HEK293 (cell line): ENCODE data around the gene COQ8A.

ENCODE experiments used
- BCL11B ChIP-seq: fragments of 450-650 bp; formaldehyde crosslinking; IDR thresholded peaks from 2 replicates; pipeline ENCODE4 v1.5.1; 2016; ENCODE audit warnings: low read depth, missing biosample characterization, missing genetic modification characterization
- GLI4 ChIP-seq: fragments of 450-650 bp; formaldehyde crosslinking; IDR thresholded peaks from 2 replicates; pipeline ENCODE4 v1.5.1; 2016; ENCODE audit warnings: missing biosample characterization, missing genetic modification characterization
- IKZF3 ChIP-seq: fragments of 450-650 bp; IDR thresholded peaks from 2 replicates; pipeline ENCODE4 v1.5.0; 2018; ENCODE audit warnings: missing biosample characterization, mild to moderate bottlenecking, missing genetic modification characterization, moderate library complexity
- KLF7 ChIP-seq: fragments of 450-650 bp; formaldehyde crosslinking; IDR thresholded peaks from 2 replicates; pipeline ENCODE4 v1.5.1; 2016; ENCODE audit warnings: missing biosample characterization, missing genetic modification characterization, borderline replicate concordance
- MYNN ChIP-seq: fragments of 450-650 bp; formaldehyde crosslinking; IDR thresholded peaks from 2 replicates; pipeline ENCODE4 v1.5.1; 2016; ENCODE audit warnings: missing biosample characterization, missing genetic modification characterization, borderline replicate concordance
- PRDM4 ChIP-seq: fragments of 450-650 bp; formaldehyde crosslinking; IDR thresholded peaks from 2 replicates; pipeline ENCODE4 v1.5.1; 2017; ENCODE audit warnings: missing biosample characterization, missing genetic modification characterization
- TRIM28 ChIP-seq: IDR thresholded peaks from 2 replicates; pipeline ENCODE4 v1.6.1; 2011; ENCODE audit warnings: low read length, control low read depth, borderline replicate concordance
- ZBTB21 ChIP-seq: fragments of 450-650 bp; formaldehyde crosslinking; IDR thresholded peaks from 2 replicates; pipeline ENCODE4 v1.5.1; 2017; ENCODE audit warnings: missing biosample characterization, missing genetic modification characterization
- ZFP3 ChIP-seq: fragments of 450-650 bp; formaldehyde crosslinking; IDR thresholded peaks from 2 replicates; pipeline ENCODE4 v1.5.1; 2016; ENCODE audit warnings: low read depth, missing biosample characterization, missing genetic modification characterization
- ZFP37 ChIP-seq: fragments of 450-650 bp; formaldehyde crosslinking; IDR thresholded peaks from 2 replicates; pipeline ENCODE4 v1.5.1; 2016; ENCODE audit warnings: missing biosample characterization, missing genetic modification characterization
- ZFP41 ChIP-seq: fragments of 450-650 bp; formaldehyde crosslinking; IDR thresholded peaks from 2 replicates; pipeline ENCODE4 v1.5.1; 2016; ENCODE audit warnings: missing biosample characterization, missing genetic modification characterization, borderline replicate concordance
- ZIC2 ChIP-seq: fragments of 450-650 bp; formaldehyde crosslinking; IDR thresholded peaks from 2 replicates; pipeline ENCODE4 v1.5.1; 2016; ENCODE audit warnings: missing biosample characterization, missing genetic modification characterization
- ZNF133 ChIP-seq: fragments of 450-650 bp; formaldehyde crosslinking; IDR thresholded peaks from 2 replicates; pipeline ENCODE4 v1.5.1; 2016; ENCODE audit warnings: missing biosample characterization, missing genetic modification characterization
- ZNF140 ChIP-seq: fragments of 450-650 bp; formaldehyde crosslinking; IDR thresholded peaks from 2 replicates; pipeline ENCODE4 v1.5.1; 2016; ENCODE audit warnings: missing biosample characterization, missing genetic modification characterization
- ZNF211 ChIP-seq: fragments of 450-650 bp; formaldehyde crosslinking; IDR thresholded peaks from 2 replicates; pipeline ENCODE4 v1.5.1; 2016; ENCODE audit warnings: low read depth, missing biosample characterization, missing genetic modification characterization
- ZNF280C ChIP-seq: fragments of 450-650 bp; formaldehyde crosslinking; IDR thresholded peaks from 2 replicates; pipeline ENCODE4 v1.5.1; 2016; ENCODE audit warnings: missing biosample characterization, missing genetic modification characterization
- ZNF354C ChIP-seq: fragments of 450-650 bp; formaldehyde crosslinking; IDR thresholded peaks from 2 replicates; pipeline ENCODE4 v1.5.1; 2016; ENCODE audit warnings: missing biosample characterization, missing genetic modification characterization, low read depth, borderline replicate concordance
- ZNF394 ChIP-seq: fragments of 450-650 bp; formaldehyde crosslinking; IDR thresholded peaks from 2 replicates; pipeline ENCODE4 v1.5.1; 2016; ENCODE audit warnings: missing biosample characterization, missing genetic modification characterization, mild to moderate bottlenecking, moderate library complexity, borderline replicate concordance
- ZNF398 ChIP-seq: fragments of 450-650 bp; formaldehyde crosslinking; IDR thresholded peaks from 2 replicates; pipeline ENCODE4 v1.5.1; 2017; ENCODE audit warnings: missing biosample characterization, missing genetic modification characterization
- ZNF501 ChIP-seq: fragments of 450-650 bp; formaldehyde crosslinking; IDR thresholded peaks from 2 replicates; pipeline ENCODE4 v1.5.1; 2016; ENCODE audit warnings: missing biosample characterization, missing genetic modification characterization
- ZNF529 ChIP-seq: fragments of 450-650 bp; formaldehyde crosslinking; IDR thresholded peaks from 2 replicates; pipeline ENCODE4 v1.5.1; 2017; ENCODE audit warnings: missing genetic modification characterization, missing biosample characterization; ENCODE audit not compliant: insufficient replicate concordance
- ZNF558 ChIP-seq: fragments of 450-650 bp; formaldehyde crosslinking; IDR thresholded peaks from 2 replicates; pipeline ENCODE4 v1.5.1; 2016; ENCODE audit warnings: missing biosample characterization, missing genetic modification characterization
- ZNF621 ChIP-seq: fragments of 450-650 bp; formaldehyde crosslinking; IDR thresholded peaks from 2 replicates; pipeline ENCODE4 v1.5.1; 2017; ENCODE audit warnings: missing biosample characterization, missing genetic modification characterization
- ZNF654 ChIP-seq: fragments of 450-650 bp; formaldehyde crosslinking; IDR thresholded peaks from 2 replicates; pipeline ENCODE4 v1.5.1; 2016; ENCODE audit warnings: low read depth, missing biosample characterization, missing genetic modification characterization
- ZNF660 ChIP-seq: fragments of 450-650 bp; IDR thresholded peaks from 2 replicates; pipeline ENCODE4 v1.5.1; 2018; ENCODE audit warnings: missing biosample characterization, mild to moderate bottlenecking, missing genetic modification characterization
- ZNF664 ChIP-seq: fragments of 450-650 bp; formaldehyde crosslinking; IDR thresholded peaks from 2 replicates; pipeline ENCODE4 v1.5.1; 2016; ENCODE audit warnings: missing biosample characterization, missing genetic modification characterization
- ZNF768 ChIP-seq: fragments of 450-650 bp; formaldehyde crosslinking; IDR thresholded peaks from 2 replicates; pipeline ENCODE4 v1.5.1; 2018; ENCODE audit warnings: missing biosample characterization, mild to moderate bottlenecking, missing genetic modification characterization
- ZNF785 ChIP-seq: fragments of 450-650 bp; formaldehyde crosslinking; IDR thresholded peaks from 2 replicates; pipeline ENCODE4 v1.5.1; 2016; ENCODE audit warnings: missing biosample characterization, missing genetic modification characterization
- ZXDB ChIP-seq: fragments of 450-650 bp; formaldehyde crosslinking; IDR thresholded peaks from 2 replicates; pipeline ENCODE4 v1.5.1; 2016; ENCODE audit warnings: missing biosample characterization, missing genetic modification characterization
- TF ChIP-seq, protein P1 (sequence below): fragments of 450-650 bp; formaldehyde crosslinking; IDR thresholded peaks from 2 replicates; pipeline ENCODE4 v1.5.1; 2016; ENCODE audit warnings: missing biosample characterization, missing genetic modification characterization
- TF ChIP-seq, protein P2 (sequence below): fragments of 450-650 bp; formaldehyde crosslinking; IDR thresholded peaks from 2 replicates; pipeline ENCODE4 v1.5.1; 2017; ENCODE audit warnings: missing biosample characterization, missing genetic modification characterization

Gene COQ8A

DNA sequence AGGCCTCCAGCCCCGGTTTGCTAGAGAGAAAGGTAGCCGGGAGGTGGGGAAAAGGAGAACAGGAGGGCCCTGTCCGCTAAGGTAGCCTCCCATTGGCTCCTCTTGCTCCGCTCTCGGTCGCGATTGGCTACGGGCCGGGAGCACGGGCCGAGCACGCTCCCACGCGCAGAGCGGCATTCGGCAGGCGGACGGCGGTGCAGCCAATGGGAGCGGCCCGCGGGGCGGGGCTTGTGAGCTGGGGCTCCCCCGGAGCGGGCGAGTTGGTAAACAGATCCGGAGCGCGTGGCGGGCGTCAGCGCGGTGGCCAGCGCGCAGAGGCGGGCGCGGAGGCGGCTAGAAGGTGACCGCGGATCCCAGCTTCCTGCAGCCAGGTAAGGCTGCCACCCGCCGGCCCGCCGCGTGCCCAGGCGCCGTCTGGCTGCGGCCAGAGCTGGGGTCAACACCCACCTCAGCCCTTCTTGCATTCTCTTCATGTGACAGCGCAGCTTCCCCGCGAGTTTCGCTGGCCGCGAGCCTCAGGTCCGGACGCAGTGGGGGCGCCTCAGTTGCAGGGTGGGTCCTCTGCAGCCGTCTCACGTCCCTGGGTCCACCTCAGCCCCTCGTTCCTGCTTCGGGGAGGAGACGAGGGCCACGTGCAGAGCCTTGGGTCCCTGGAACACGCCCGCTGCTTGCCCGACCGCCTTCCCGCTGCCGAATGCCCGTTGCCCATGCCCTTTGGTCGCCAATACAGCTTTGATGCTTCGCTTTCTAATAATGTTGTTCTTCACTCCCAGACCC lies at the start of gene COQ8A (continued):
- TF ChIP-seq, protein P1, sequence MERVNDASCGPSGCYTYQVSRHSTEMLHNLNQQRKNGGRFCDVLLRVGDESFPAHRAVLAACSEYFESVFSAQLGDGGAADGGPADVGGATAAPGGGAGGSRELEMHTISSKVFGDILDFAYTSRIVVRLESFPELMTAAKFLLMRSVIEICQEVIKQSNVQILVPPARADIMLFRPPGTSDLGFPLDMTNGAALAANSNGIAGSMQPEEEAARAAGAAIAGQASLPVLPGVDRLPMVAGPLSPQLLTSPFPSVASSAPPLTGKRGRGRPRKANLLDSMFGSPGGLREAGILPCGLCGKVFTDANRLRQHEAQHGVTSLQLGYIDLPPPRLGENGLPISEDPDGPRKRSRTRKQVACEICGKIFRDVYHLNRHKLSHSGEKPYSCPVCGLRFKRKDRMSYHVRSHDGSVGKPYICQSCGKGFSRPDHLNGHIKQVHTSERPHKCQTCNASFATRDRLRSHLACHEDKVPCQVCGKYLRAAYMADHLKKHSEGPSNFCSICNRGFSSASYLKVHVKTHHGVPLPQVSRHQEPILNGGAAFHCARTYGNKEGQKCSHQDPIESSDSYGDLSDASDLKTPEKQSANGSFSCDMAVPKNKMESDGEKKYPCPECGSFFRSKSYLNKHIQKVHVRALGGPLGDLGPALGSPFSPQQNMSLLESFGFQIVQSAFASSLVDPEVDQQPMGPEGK (tag by site-specific recombination): peak; percentile 60
- TF ChIP-seq ZNF211 (tag by site-specific recombination): no peak
- TF ChIP-seq ZNF664 (tag by site-specific recombination): no peak
- TF ChIP-seq ZNF768 (tag by site-specific recombination): no peak; the same call in 1 of the 2 replicates
- TF ChIP-seq ZNF354C (tag by site-specific recombination): no peak
- TF ChIP-seq ZXDB (tag by site-specific recombination): no peak; the same call in 1 of the 2 replicates
- no peak; the same call in 1 of the 2 replicates for TF ChIP-seq MYNN
- no peak; the same call in 1 of the 2 replicates for TF ChIP-seq ZNF394
- TF ChIP-seq ZFP41: no peak
- no peak for TF ChIP-seq ZNF140 (tag by site-specific recombination)
- TF ChIP-seq ZNF660 (tag by site-specific recombination): peak; percentile 86
- no peak for TF ChIP-seq ZNF398 (tag by site-specific recombination)
- no peak; the same call in 1 of the 2 replicates for TF ChIP-seq ZBTB21
- peak; percentile 93 for TF ChIP-seq ZFP37 (tag by site-specific recombination)
- TF ChIP-seq ZNF280C (tag by site-specific recombination): no peak
- no peak for TF ChIP-seq TRIM28
- TF ChIP-seq ZNF501 (tag by site-specific recombination): peak; percentile 83
- TF ChIP-seq ZNF785 (tag by site-specific recombination): peak; percentile 58; the same call in 1 of the 2 replicates
- no peak for TF ChIP-seq BCL11B
- no peak for TF ChIP-seq ZNF529
- TF ChIP-seq KLF7: no peak
- 0 out of 2 replicates have a peak, but pooled peaks have one; percentile 12 for TF ChIP-seq GLI4 (tag by site-specific recombination)
- TF ChIP-seq ZNF621 (tag by site-specific recombination): peak; percentile 98
- TF ChIP-seq, protein P2, sequence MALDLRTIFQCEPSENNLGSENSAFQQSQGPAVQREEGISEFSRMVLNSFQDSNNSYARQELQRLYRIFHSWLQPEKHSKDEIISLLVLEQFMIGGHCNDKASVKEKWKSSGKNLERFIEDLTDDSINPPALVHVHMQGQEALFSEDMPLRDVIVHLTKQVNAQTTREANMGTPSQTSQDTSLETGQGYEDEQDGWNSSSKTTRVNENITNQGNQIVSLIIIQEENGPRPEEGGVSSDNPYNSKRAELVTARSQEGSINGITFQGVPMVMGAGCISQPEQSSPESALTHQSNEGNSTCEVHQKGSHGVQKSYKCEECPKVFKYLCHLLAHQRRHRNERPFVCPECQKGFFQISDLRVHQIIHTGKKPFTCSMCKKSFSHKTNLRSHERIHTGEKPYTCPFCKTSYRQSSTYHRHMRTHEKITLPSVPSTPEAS (tag by site-specific recombination): no peak
- TF ChIP-seq ZNF654 (tag by site-specific recombination): no peak
- no peak for TF ChIP-seq IKZF3 (tag by site-specific recombination)
- no peak for TF ChIP-seq ZFP3 (tag by site-specific recombination)
- TF ChIP-seq ZIC2: no peak; the same call in 1 of the 2 replicates
- TF ChIP-seq ZNF133: 0 out of 2 replicates have a peak, but pooled peaks have one; percentile 50
- no peak for TF ChIP-seq ZNF558 (tag by site-specific recombination)
- no peak for TF ChIP-seq PRDM4 (tag by site-specific recombination)
